GM18873 (cell line): ENCODE results near the gene C1QTNF1.

Source experiments
- ATAC-seq: cut with Tn5 transposase; IDR thresholded peaks from one replicate; pipeline ENCODE4 v1.9.1; 2021; ENCODE audit warnings: mild to moderate bottlenecking, moderate library complexity, moderate number of reproducible peaks; ENCODE audit not compliant: unreplicated experiment, low FRiP score

The C1QTNF1 gene

GRCh38 chr17:79038545-79039135 is 14.7 kb downstream of the C1QTNF1 start:
- no peak for ATAC-seq

GRCh38 chr17:79039171-79039570 is 15.2 kb downstream of the C1QTNF1 start:
- no peak for ATAC-seq

GRCh38 chr17:79039886-79040285 is 15.9 kb downstream of the C1QTNF1 start:
- no peak for ATAC-seq

- ATAC-seq = no peak
Measured at GRCh38 chr17:79041041-79041570, 17.1 kb downstream of the C1QTNF1 start.

GRCh38 chr17:79041723-79042420 is 17.9 kb downstream of the C1QTNF1 start:
- no peak for ATAC-seq

- no peak for ATAC-seq
Measured at GRCh38 chr17:79042421-79043190, 18.6 kb downstream of the C1QTNF1 start.

- no peak for ATAC-seq
Measured at GRCh38 chr17:79043191-79043930, 19.4 kb downstream of the C1QTNF1 start.

GRCh38 chr17:79043931-79044320 is 20.0 kb downstream of the C1QTNF1 start:
- ATAC-seq = no peak

- ATAC-seq = no peak
Measured at GRCh38 chr17:79044462-79044861, 20.5 kb downstream of the C1QTNF1 start.

GRCh38 chr17:79045001-79045729 is 21.2 kb downstream of the C1QTNF1 start:
- no peak for ATAC-seq

GRCh38 chr17:79045842-79046196 is 21.9 kb downstream of the C1QTNF1 start:
- ATAC-seq = no peak

- no peak for ATAC-seq
Measured at GRCh38 chr17:79046197-79046915, 22.4 kb downstream of the C1QTNF1 start.

GRCh38 chr17:79046916-79047280 is 22.9 kb downstream of the C1QTNF1 start:
- no peak for ATAC-seq

- ATAC-seq = no peak
Measured at GRCh38 chr17:79047291-79047920, 23.4 kb downstream of the C1QTNF1 start.

GRCh38 chr17:79047923-79048825 is 24.2 kb downstream of the C1QTNF1 start:
- no peak for ATAC-seq

- ATAC-seq = no peak
Measured at GRCh38 chr17:79048826-79049755, 25.1 kb downstream of the C1QTNF1 start.

- no peak for ATAC-seq
Measured at GRCh38 chr17:79049821-79050220, 25.9 kb downstream of the C1QTNF1 start.
